HG03442 (cell line): ENCODE measurements around the gene SPON1.
"Not testable (repeated sequence)": the region's sequence is repeated elsewhere in the genome, so short reads cannot be mapped to it uniquely, and the experiment has no call there.

ENCODE experiments used
- ATAC-seq: cut with Tn5 transposase; IDR thresholded peaks from one replicate; pipeline ENCODE4 v1.9.1; 2021; ENCODE audit warnings: mild to moderate bottlenecking, moderate library complexity; ENCODE audit not compliant: unreplicated experiment

The SPON1 gene

GRCh38 chr11:13974631-13975030, 12.1 kb downstream of the SPON1 start:
- no peak for ATAC-seq

- ATAC-seq = no peak
Measured at GRCh38 chr11:13983081-13983751, 20.7 kb downstream of the SPON1 start.

DNA sequence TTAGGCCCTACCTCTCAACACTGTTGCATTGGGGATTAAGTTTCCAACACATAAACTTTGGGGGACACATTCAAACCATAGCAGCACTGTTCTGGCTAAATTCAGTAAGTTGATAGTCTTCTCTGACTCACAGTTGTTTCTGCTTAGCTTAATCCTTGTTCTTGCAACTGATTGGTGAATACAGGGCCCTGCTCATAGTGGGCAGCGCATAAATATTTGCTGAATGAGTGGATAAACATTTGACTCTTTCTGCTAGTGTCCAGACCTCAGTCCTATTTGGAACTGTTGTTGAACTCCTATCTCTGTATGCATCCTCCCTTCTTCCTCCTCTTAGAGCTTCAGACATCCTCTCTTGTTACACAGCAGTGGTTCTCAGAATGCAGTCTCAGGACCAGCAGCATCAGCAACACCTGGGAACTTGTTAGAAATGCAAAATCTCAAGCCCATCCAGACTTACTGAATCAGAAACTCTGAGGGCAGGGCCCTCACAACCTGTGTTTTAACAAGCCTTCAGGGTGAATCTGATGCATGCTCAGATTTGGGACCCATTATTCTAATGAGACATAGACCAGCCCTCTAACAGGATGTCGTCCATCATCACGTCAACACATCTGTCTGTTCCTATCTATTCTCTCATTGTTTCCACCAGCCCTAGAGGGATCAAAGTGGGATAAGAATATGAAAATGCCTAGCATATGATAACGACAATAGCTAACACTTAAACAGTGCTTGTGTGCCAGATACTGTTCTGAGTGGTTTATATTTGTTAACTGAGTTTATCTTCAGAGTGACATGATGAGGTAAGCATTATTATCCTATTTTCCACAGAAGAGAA, 22.3 kb downstream of the SPON1 start:
- no peak for ATAC-seq

DNA sequence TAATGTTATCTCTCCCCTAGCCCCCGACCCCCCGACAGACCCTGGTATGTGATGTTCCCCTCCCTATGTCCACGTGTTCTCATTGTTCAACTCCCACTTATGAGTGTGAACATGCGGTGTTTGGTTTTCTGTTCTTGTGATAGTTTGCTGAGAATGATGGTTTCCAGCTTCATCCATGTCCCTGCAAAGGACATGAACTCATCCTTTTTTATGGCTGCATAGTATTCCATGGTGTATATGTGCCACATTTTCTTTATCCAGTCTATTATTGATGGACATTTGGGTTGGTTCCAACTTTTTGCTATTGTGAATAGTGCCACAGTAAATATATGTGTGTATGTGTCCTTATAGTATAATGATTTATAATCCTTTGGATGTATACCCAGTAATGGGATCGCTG, 24.2 kb downstream of the SPON1 start:
- not testable (repeated sequence) for ATAC-seq

- not testable (repeated sequence) for ATAC-seq
Measured at GRCh38 chr11:13992158-13992856, 29.8 kb downstream of the SPON1 start.

- no peak for ATAC-seq
Measured at GRCh38 chr11:13993096-13993765, 30.7 kb downstream of the SPON1 start.

DNA sequence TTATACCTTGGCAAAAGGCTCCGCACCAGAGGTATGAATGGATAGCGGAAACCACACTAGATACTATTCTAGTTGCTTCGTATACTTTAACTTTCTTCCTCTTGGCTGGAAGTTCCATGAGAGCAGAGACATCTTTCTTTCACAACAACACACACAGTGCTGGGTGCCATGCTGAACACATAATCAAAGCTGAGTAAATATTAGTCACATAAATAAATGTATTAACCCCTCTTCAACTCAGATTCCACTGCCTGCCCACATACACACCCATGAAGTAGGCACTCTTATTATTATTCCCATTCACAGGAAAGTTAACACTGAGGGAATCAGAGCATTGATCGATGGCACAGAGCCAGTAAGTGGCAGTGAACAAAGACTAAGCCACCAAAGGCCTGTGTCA, 35.4 kb downstream of the SPON1 start:
- ATAC-seq = no peak

DNA sequence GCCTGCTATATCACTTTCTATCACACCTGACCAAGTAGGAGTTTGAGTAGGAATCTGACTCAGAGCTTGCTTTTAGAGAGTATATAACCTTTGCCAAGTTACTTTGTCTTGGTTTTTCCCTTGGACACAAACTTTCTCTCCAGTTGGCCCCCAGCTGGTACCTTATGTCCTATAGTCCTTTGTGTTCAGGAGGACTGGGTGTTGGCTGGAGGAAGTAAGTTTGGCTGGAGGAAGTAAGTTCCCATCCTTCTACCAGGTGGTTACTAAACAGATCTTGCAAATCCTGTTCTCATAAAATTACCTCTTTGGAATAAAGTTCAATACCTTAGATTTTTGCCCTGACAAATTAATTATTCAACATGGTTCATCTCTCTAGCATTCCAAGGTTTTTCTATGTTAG, 37.2 kb downstream of the SPON1 start:
- no peak for ATAC-seq

- no peak for ATAC-seq
Measured at GRCh38 chr11:14001597-14001996, 39.1 kb downstream of the SPON1 start.

DNA sequence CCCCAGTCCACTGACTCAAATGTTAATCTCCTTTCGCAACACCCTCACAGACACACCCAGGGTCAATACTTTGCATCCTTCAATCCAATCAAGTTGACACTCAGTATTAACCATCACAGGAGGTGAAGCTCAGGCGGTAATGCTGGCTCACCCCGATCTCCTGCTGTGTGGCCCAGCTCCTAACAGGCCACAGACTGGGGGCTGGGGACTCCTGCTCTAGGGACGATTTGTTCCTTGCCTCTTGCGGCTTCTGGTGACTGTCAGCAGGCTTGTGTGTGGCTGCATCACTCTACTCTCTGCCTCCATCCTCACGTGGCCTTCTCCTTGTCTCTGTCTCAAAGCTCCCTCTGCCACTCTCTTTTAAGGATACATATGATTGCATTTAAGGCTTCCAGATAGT, 45.0 kb downstream of the SPON1 start:
- ATAC-seq = no peak

DNA sequence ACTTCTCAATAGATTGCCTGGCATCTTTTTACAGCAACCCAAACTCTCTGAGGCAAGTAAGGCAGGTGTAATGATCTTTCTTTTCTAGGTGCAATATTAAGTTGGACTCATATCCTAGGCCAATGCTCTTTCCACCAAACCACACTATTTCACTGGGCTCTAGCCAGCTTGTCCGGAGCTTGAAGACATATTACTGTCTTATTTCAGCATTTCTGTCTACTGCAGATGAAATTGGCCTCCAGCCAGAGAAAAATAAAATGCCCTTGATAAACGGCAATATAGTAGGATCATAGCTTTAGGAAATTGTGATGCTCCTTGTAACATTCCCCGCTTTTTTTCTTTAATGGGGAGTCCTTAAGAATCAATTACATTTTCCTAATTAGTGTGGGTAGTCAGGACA, 48.1 kb downstream of the SPON1 start:
- ATAC-seq = no peak

DNA sequence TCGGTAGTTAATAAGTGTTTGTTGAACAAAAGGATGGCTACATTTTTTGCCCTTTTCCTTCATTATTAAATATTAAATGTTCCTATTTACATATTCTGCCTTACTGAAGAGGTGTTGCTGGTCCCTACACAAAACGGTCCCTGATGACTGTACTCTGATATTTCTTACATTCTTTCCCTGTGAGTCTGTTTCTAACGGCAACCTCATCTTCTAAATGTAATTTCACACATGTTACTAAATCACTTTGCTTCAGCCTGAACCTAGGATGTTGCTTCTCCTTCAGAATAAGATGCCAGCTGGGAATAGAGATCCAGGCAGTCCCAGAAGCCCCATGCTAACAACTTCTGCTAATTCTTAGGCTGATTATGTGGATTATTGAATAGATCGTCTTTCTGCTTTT, 50.3 kb downstream of the SPON1 start:
- ATAC-seq = no peak

DNA sequence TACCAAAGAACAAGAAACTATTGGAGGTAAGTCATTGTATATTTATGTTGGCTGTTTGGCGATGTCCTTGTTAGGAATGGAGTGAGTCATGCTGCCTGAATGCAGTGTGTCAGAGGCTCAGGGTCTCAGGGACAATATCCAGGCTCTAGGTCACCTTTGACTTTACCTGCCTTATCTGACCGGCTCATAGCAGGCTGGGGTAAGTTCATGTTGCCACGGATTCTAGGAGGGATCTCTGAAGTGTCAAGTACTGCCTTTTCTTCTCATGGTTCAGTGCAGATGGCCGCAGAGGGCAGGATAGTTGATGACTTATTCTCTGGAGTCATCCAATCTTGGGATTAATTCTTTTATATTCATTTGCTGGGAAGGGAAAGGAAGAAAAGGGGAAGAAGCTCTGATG, 53.2 kb downstream of the SPON1 start:
- ATAC-seq = no peak

GRCh38 chr11:14018441-14018840, 55.9 kb downstream of the SPON1 start:
- no peak for ATAC-seq

GRCh38 chr11:14021738-14022137, 59.2 kb downstream of the SPON1 start:
- no peak for ATAC-seq

DNA sequence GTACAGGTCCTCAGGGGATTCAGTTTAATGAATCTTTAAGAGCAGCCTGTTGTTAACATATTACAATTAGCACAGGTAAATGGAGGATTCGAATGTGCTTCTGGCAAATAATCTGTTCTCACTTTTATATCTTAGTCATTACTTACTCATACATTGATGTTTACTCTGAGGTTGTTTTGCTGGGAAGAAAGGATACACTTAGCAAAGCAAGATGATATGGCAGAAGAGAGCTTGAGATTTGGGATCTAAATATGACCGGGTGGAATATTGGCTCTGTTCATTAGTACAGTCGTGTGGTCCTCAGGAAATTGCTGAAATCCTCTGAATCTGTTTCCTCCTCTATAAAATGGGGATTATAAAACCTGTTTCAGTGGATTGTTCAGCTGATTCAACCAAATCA, 59.7 kb downstream of the SPON1 start:
- ATAC-seq = no peak

- no peak for ATAC-seq
Measured at GRCh38 chr11:14022821-14023220, 60.3 kb downstream of the SPON1 start.

DNA sequence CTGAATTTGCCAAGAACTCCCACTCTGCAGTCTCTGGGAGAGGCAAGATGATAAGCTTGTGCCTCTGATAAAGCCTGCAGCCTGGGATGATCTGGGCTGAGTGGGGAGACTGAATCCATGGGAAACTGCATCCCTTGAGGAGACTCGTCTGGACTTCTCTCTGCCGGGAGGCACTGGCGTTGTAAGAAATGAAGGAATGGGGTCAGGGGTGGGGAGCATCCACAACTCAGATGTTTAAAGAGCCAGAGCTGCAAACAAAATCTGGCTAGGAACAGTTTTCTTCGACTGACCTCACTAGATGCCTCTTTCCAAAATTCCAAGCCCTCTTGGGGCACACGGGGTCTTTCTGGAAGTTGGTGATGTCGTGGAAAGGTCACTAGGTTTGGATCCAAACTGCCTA, 64.4 kb downstream of the SPON1 start:
- ATAC-seq = no peak

DNA sequence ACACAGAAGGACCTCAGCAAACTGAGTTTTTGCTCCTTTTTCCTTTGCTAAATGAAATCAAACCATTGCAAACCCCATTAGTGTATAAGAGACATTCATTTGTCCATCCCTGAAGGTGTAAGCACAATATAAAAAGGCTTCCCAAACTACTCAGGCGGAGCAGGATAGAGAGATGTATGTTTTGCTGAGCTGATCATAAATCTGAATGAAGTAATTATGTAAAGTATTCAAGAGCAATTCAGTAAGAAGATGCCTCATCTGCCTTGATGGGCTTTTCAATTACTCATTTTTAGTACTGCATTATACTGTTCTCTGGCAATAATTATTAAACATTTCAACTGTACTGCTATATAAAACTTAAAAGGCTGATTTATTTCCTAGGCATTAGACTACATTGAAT, 65.0 kb downstream of the SPON1 start:
- ATAC-seq = no peak

DNA sequence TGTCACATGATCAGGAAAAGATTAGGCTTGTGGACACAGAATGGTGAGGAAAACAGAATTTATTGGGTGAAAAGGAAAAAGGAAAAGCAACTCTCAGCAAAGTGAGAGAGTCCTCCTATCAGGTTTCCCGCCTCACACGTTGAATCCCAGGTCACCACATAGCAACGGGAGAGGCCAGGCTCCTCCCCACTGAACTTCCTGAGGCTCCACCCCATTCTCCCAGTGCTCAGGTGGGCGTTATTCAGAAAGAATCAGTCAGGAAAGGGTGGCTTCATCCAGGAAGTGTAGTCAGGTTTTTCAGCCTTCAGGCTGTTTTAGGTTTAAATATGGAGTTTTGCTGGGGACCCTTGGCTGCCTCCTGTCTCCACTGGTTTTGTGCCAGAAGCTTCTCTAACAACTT, 66.9 kb downstream of the SPON1 start:
- no peak for ATAC-seq
